ENCODE results near the gene THAP2. TPM values are rescaled to one million over a fixed set of nuclear protein-coding genes. Genes with fewer than 3 reads are reported as not detected.

Gene THAP2
- total RNA-seq, 3 donors from 2014 or later (not counting 1 experiment from before 2014, with no cell fraction given) = 17.2 to 34.2 (median 31.1) TPM

DNA sequence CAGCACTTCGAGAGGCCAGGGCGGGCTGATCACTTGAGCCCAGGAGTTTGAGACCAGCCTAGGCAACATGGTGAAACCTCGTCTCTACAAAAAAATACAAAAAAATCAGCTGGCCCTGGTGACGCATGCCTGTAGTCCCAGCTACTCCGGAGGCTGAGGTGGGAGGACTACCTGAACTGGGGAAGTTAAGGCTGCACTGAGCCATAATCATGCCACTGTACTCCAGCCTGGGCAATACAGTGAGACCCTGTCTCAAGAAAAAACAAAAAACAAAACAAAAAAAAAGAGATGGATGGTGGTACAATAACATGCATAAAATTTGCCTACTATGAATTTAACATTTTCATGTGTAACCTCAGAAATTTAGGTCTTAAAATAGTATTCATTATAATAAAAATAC lies 2.2 kb downstream of the THAP2 start:
- no peaks in the 10 kb centered on the region for H3K9me3 ChIP-seq (ENCODE audit: control insufficient read depth, insufficient read depth, low read length)
- peaks cover 6% of the 10 kb centered on the region for H3K4me1 ChIP-seq (ENCODE audit: control insufficient read depth, insufficient read depth, low read length)
- no peak overlapping the region for H3K4me3 ChIP-seq (ENCODE audit: low read length)
- H3K27me3 ChIP-seq (ENCODE audit: control insufficient read depth, insufficient read depth, low read length) = no peaks in the 10 kb centered on the region
- Mint-ChIP-seq H3K27me3 (ENCODE audit: low read depth in 2 of 2) (peaks cover 0 to 2% of the 10 kb centered on the region in 2 donors), H3K9me3 (no peaks in the 10 kb centered on the region), H3K4me1 (peaks cover 43 to 47% of the 10 kb centered on the region in 2 donors), H3K36me3 (peaks cover 7% of the 10 kb centered on the region), H3K4me3 (no peak overlapping the region), H3K27ac (no peak overlapping the region)
- TF ChIP-seq, protein P1, sequence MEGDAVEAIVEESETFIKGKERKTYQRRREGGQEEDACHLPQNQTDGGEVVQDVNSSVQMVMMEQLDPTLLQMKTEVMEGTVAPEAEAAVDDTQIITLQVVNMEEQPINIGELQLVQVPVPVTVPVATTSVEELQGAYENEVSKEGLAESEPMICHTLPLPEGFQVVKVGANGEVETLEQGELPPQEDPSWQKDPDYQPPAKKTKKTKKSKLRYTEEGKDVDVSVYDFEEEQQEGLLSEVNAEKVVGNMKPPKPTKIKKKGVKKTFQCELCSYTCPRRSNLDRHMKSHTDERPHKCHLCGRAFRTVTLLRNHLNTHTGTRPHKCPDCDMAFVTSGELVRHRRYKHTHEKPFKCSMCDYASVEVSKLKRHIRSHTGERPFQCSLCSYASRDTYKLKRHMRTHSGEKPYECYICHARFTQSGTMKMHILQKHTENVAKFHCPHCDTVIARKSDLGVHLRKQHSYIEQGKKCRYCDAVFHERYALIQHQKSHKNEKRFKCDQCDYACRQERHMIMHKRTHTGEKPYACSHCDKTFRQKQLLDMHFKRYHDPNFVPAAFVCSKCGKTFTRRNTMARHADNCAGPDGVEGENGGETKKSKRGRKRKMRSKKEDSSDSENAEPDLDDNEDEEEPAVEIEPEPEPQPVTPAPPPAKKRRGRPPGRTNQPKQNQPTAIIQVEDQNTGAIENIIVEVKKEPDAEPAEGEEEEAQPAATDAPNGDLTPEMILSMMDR (IDR thresholded peaks at IDR 0.05) = no peak
- WGBS (ENCODE audit: insufficient coverage) = 96% methylated on average over 5 of the region's 5 CpGs
- H3K36me3 ChIP-seq (ENCODE audit: control insufficient read depth, insufficient read depth, low read length) = no peaks in the 10 kb centered on the region
- intact Hi-C loops (cut with micrococcal nuclease) = loop anchor here (10.0 kb wide), 1 partner anchor 169 kb away; the partner anchor contains the start of gene TBC1D15
- DNase-seq (no peak), ATAC-seq (no peak)
- no peak overlapping the region for H3K27ac ChIP-seq (ENCODE audit: low read length)

DNA sequence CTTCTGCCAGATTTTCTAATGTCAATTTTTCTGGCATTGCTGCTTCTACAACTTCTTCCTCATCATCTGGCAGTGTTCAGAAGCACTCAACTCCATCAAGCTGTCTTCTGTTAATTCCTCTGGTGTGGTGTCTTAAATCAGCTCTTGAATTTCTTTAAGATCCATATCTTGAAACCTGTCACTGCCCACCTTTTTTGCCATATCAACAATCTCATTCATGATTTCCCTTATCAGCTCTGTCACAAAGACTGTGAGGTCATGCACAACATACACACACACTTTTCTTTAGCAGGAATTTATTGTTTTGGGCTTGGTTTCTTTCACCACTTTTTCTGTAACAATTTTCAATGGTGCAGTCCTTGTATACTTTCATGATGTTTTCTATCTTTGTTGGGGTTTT lies 7.2 kb downstream of the THAP2 start:
- H3K4me1 Mint-ChIP-seq = no peaks in the 10 kb centered on the region
- H3K36me3 Mint-ChIP-seq = no peaks in the 10 kb centered on the region
- no peaks in the 10 kb centered on the region for H3K9me3 ChIP-seq (ENCODE audit: control insufficient read depth, insufficient read depth, low read length)
- DNase-seq (no peak), ATAC-seq (no peak)
- TF ChIP-seq, protein P1 (IDR thresholded peaks at IDR 0.05) = no peak
- H3K27ac Mint-ChIP-seq = no peak overlapping the region
- H3K4me3 ChIP-seq (ENCODE audit: low read length) = no peak overlapping the region
- no peaks in the 10 kb centered on the region for H3K27me3 ChIP-seq (ENCODE audit: control insufficient read depth, insufficient read depth, low read length)
- intact Hi-C loops (cut with micrococcal nuclease) = no loop called here
- no peak overlapping the region for H3K4me3 Mint-ChIP-seq
- no peaks in the 10 kb centered on the region for H3K27me3 Mint-ChIP-seq (ENCODE audit: low read depth in 2 of 2)
- no peaks in the 10 kb centered on the region for H3K36me3 ChIP-seq (ENCODE audit: control insufficient read depth, insufficient read depth, low read length)
- no peak overlapping the region for H3K27ac ChIP-seq (ENCODE audit: low read length)
- no peaks in the 10 kb centered on the region for H3K4me1 ChIP-seq (ENCODE audit: control insufficient read depth, insufficient read depth, low read length)
- H3K9me3 Mint-ChIP-seq = no peaks in the 10 kb centered on the region

DNA sequence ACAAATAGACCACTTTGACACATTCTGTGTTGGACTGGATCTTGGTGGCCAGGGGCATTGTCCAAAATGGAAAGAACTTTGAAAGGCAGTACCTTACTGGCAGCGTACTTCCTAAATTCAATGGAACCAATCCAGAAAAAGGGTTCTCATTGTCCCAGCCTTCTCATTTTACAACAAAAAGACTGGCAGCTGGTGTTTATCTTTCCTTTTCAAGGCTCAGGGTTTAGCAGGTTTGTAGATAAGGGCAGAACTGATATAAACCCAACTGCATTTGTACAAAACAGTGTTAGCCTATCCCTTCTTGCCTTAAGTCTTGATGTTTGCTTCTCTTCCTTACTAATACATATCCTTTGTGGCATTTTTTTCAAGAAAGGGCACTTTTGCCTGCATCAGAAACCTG lies 7.7 kb downstream of the THAP2 start:
- H3K36me3 ChIP-seq (ENCODE audit: control insufficient read depth, insufficient read depth, low read length) = no peaks in the 10 kb centered on the region
- WGBS (ENCODE audit: insufficient coverage) = 100% methylated on average over 1 of the region's 1 CpG
- H3K4me1 ChIP-seq (ENCODE audit: control insufficient read depth, insufficient read depth, low read length) = no peaks in the 10 kb centered on the region
- Mint-ChIP-seq H3K27me3 (ENCODE audit: low read depth in 2 of 2) (no peaks in the 10 kb centered on the region), H3K4me1 (no peaks in the 10 kb centered on the region), H3K4me3 (no peak overlapping the region), H3K9me3 (no peaks in the 10 kb centered on the region), H3K27ac (no peak overlapping the region), H3K36me3 (no peaks in the 10 kb centered on the region)
- ATAC-seq = no peak
- H3K4me3 ChIP-seq (ENCODE audit: low read length) = no peak overlapping the region
- intact Hi-C loops (cut with micrococcal nuclease) = no loop called here
- no peak for DNase-seq
- H3K9me3 ChIP-seq (ENCODE audit: control insufficient read depth, insufficient read depth, low read length) = no peaks in the 10 kb centered on the region
- H3K27me3 ChIP-seq (ENCODE audit: control insufficient read depth, insufficient read depth, low read length) = no peaks in the 10 kb centered on the region
- H3K27ac ChIP-seq (ENCODE audit: low read length) = no peak overlapping the region
- TF ChIP-seq, protein P1 (IDR thresholded peaks at IDR 0.05) = no peak

DNA sequence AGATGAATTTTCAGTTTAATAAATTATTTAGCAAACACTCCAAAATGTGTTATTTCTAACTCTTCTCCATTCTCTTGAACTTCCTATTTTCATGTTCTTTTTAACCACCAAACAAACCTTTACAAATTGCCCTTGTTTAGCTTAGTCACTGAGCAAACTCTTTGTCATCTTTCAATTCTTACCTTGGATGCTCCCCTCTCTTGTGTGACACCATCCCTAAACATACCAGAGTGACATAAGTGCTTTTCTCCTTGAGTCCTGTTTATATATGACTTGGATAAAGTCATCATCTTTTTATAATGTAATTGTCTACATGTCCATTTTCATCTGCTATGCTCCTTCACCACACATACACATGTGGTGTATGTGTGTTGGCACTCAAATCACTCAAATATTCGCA lies 18.4 kb downstream of the THAP2 start:
- Mint-ChIP-seq H3K27ac (no peak overlapping the region), H3K4me3 (no peak overlapping the region), H3K9me3 (no peaks in the 10 kb centered on the region), H3K36me3 (no peaks in the 10 kb centered on the region), H3K4me1 (peaks cover 7 to 11% of the 10 kb centered on the region in 2 donors), H3K27me3 (ENCODE audit: low read depth in 2 of 2) (peaks cover 0 to 3% of the 10 kb centered on the region in 2 donors)
- TF ChIP-seq, protein P1 (IDR thresholded peaks at IDR 0.05) = no peak
- DNase-seq = no peak
- no peak for ATAC-seq
- Histone ChIP-seq H3K4me3 (ENCODE audit: low read length) (no peak overlapping the region), H3K9me3 (ENCODE audit: control insufficient read depth, insufficient read depth, low read length) (no peaks in the 10 kb centered on the region), H3K27ac (ENCODE audit: low read length) (no peak overlapping the region), H3K27me3 (ENCODE audit: control insufficient read depth, insufficient read depth, low read length) (no peaks in the 10 kb centered on the region), H3K4me1 (ENCODE audit: control insufficient read depth, insufficient read depth, low read length) (peaks cover 13% of the 10 kb centered on the region), H3K36me3 (ENCODE audit: control insufficient read depth, insufficient read depth, low read length) (no peaks in the 10 kb centered on the region)
- no CpG with 5 or more reads among the region's 1 CpG for WGBS (ENCODE audit: insufficient coverage)
- intact Hi-C loops (cut with micrococcal nuclease) = no loop called here

Data from natural killer cell (primary cell).